Adrenal gland (tissue), 5 donors: ENCODE data around the gene BNC2.

Experiments
- POLR2A ChIP-seq, 2 donors: fragments of 450-650 bp; IDR thresholded peaks; one replicate each; pipeline ENCODE4 v1.6.1; 2017; ENCODE audit warnings: antibody characterized with exemption in 2 of 2, mild to moderate bottlenecking in 2 of 2, moderate library complexity in 1 of 2
- TF ChIP-seq, protein P1 (sequence below), 6 experiments: fragments of 450-650 bp in 4 of 6; fragments of 200-600 bp in 2 of 6; sonication (generic) in 1 of 6; IDR thresholded peaks; 1 replicate in 5 of 6; 2 replicates in 1 of 6; pipeline versions ENCODE4 v1.5.1 to v1.8.0; 2016 to 2021; ENCODE audit warnings: antibody characterized with exemption in 6 of 6, mild to moderate bottlenecking in 2 of 6, moderate library complexity in 1 of 6
- donor health status: DM: no; HTN: no; CAD: no.

DNA sequence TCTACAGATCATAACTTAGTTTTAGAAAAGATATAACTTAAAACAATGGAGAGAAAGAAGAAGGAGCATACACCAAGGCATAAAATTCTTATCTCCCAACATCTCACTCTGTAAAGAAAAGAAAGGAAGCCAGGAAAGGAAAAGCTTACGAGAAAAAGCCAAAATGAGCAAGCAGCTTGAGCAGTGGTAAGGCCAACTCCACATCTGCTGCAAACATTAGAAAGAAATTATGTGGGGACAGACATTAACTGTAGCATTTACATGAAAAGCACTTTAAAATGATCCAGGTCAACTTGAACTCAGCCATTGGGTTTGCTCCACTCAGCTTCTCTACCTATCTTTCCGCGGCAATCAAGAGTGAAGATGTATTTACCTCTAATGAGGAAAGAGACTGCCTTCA is 176.9 kb downstream of the BNC2 start:
- TF ChIP-seq POLR2A (IDR thresholded peaks at IDR 0.05): no peak
- TF ChIP-seq, protein P1, sequence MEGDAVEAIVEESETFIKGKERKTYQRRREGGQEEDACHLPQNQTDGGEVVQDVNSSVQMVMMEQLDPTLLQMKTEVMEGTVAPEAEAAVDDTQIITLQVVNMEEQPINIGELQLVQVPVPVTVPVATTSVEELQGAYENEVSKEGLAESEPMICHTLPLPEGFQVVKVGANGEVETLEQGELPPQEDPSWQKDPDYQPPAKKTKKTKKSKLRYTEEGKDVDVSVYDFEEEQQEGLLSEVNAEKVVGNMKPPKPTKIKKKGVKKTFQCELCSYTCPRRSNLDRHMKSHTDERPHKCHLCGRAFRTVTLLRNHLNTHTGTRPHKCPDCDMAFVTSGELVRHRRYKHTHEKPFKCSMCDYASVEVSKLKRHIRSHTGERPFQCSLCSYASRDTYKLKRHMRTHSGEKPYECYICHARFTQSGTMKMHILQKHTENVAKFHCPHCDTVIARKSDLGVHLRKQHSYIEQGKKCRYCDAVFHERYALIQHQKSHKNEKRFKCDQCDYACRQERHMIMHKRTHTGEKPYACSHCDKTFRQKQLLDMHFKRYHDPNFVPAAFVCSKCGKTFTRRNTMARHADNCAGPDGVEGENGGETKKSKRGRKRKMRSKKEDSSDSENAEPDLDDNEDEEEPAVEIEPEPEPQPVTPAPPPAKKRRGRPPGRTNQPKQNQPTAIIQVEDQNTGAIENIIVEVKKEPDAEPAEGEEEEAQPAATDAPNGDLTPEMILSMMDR (IDR thresholded peaks at IDR 0.05): no peak
